NCI-H69 (cell line): ENCODE data around the gene EIF4E2.

Experiments used
- DNase-seq: peaks from one replicate; lab custom pipeline; 2025; lab: John Stamatoyannopoulos, UW

Gene EIF4E2, protein sequence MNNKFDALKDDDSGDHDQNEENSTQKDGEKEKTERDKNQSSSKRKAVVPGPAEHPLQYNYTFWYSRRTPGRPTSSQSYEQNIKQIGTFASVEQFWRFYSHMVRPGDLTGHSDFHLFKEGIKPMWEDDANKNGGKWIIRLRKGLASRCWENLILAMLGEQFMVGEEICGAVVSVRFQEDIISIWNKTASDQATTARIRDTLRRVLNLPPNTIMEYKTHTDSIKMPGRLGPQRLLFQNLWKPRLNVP

DNA sequence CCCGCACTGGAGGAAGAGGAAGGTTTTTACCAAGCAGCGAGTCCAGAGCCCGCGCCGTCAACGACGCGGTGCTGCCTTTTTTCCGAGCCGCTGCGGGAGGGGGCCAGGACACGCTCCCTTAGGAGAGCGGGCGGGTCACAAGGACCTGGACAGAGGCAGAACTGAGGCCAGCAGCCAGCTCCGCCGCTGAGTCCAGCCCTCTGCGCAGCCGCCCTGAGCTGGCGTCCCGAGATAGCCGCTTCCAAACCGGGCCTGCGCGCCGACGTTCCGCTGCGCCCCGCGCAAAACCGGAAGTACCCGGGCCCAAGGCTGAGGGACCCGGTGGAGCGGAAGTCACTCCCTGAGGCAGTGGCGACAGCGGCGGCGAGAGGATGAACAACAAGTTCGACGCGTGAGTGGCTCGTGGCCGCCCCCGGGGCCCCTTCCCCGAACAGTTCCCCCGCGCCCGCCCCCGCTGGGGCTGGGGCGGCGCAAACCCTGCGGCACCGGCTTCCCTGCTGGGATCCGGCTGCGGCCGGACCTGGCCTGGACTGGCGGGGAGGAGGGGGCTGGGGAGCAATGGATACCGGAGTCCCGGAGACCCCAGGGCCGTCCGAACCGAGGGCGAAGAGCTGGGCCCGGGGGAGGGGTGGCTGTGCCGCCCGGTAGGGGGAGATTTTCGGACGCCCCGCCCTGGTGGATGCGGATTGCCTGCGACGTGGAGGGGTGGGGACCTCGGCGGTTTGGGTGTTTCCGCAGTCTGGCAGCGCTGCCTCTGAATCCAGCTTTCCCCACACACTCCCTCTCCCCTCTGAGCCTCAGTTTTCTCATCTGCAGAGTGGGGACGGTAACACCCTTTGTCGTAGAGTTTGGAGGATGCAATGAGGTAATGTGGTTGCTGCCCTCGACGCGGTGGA lies at the start of gene EIF4E2, which contains the start of gene TIGD1:
Gene EIF4E2 (plus strand): TSS at position 336 of the 896 bp plus-strand sequence. CDS start 36 bp downstream, at position 372.
Gene TIGD1 (minus strand): TSS at position 204 of the 896 bp plus-strand sequence. CDS start 675 bp downstream, outside the sequence.
- DNase-seq: peak; percentile 93

DNA sequence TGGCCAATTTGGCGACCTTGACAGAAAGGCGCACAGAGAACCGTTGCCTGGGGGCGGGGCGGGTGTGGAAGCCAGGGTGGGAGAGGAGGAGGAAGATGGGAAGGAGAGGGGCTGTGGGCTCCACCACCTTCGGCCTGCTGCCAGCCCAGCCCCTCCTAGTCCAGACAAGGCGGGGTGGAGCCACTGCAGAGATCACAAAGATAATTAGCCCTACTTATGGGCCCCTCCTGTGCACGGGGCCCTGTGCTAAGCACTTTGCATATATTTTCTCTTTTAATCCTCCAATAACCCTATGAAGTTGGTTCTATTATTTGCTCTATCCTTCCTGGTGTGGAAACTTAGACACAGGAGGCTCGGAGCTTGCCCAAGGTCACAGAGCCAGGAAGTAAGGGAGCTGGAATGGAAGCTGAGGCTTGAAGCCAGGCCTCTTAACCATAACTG lies 49.1 kb upstream of the EIF4E2 start:
- peak; percentile 54 for DNase-seq

DNA sequence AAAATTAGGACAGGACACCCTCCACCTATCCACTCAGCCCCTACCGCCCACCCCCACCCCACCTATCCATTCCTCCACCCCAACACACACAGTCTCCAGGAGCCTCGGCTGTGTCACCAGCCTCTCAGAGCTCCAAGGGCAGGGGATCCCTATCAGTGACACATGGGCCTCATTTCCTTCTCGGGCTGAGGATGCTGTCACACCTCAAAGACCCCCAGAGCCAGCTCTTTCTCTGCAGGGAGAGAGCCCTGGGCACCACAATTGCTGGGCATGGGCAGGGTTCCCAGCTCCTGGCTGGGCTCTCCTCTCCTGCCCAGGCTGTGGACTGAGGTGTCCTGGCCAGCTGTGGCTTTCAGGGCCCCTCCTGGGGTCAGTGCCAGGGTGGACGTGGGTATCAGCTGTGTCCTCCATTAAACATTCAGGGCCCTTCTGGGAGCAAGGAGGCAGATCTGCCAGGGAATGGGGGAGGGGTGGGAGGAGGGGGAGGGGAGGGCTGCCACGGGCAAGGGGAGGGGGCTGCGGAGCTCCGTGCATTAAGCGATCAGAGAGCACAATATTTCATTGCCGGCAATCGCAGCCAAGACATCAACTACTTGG lies 48.6 kb upstream of the EIF4E2 start:
- DNase-seq: no peak

DNA sequence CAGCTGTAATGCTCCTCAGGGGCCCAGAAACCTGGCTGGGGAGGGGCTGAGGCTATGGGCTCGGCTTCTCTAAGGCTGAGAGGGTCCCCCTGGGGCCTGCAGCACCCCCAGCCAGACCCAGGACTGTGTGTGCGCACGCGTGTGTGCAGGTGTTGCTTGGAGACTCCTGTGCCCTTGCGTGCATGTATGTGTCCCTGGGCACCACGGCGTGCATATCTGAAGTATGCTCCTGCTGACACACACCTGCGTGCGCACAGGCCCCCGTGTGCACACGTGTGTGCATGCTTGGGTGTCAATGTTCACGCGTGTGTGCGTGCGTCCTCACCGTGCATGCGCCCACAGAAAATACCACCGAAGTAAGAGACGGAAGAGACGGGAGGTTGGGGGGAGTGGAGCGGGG lies 48.0 kb upstream of the EIF4E2 start:
- DNase-seq: peak; percentile 41

DNA sequence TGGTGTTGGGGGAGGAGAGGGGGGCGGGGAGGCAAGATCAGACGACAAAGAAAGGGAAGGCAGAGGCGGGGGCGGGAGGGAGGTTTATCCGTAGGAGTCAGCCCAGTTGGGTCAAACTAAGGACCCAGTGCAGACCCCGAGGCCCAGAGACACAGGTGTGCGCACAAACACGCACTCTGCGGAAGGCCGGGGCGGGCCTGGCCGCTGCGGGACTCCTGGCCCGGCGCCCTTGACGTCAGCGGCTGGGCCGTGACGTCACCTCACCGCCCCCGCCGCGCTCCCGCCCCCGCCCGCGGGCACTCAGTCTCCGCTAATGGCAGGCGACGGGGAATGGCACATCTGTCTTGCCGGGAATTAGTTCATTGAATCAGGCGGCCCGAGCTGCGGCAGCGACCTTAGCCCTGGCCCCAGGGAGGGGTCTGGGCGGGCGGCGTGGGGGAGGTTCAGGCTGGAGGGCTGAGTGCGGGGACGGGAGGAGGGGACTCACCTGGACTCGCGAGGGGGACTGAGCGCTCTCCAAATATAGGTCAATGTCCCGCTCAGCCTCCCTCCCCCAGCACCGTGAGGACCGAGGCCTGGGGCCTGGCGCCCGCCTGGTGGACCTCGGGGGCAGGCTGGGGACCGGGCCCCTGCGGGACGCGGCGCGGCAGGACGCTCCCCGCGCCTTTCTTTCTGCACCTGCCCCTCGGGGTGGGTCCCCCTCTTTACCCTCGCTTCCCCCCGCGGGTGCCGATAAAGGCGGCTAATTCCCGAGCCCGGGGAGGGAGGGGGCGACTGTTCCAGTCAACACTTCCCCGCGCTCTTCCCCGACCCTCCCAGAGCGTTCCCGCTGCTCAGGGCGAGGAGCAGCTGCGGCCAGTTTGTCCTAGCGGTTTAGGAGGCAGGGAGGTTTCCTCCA lies 47.3 kb upstream of the EIF4E2 start:
- DNase-seq: peak; percentile 82

DNA sequence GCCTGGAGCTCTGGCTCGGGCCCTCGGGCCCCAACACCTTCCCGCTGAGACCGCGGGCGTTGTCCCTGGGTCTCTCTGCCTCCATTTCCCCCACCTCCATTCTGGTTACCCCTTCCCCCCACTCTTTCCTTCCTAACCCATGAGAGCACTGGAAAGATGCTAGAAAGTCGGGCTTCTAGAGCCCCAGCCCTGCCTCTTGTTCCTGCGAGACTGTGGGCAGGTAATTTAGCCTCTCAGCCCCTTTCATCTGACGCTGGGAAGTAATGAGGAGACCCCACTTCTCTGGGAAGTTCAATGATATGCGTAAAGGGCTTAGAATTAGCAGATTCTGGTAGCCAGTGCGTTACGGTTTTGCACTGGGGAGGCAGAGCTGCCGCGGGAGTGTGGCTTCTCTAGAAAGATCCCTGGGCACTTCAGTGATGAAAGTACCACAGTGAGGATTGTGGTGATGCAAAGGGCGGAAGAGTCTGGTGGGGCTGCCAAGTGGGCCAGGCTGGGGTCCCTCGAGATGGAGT lies 46.6 kb upstream of the EIF4E2 start:
- DNase-seq: no peak

DNA sequence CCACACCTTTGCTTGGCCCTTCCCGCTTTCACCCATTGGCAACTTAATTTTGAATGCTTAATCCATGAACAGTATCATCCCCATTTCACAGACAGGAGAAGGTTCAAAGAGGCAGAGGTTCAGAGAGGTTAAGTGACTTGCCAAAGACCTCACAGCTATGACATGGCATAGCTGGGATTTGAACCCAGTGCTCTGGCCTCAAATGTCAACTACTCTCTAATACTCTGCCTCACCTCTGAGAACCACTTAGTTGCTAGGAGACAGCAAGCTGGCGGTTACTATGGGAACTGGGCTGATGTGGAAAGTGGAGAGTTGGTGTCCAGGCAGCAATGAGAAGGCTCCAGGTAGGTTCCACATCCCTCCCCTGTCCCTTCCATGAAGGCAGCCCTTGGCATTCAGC lies 46.1 kb upstream of the EIF4E2 start:
- DNase-seq: peak; percentile 65

DNA sequence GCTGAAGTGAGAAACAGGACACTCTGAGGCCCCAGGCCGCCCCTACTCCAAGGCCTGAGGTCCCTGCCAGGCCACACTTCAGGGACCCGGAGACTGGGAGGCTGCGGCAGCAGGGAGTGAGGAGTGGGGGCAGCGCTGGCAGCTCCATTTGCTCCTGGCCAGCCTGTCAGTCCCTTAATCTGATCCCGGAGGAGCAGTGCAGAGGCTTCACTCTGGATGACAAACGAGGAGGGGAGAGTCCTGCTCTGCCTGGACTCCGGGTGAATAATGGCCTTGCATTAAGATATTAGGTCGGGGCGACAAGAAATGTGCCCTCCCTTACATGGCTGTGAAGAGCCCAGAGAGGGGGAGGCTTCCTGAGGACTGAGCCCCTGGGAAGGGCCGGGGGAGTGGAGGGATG lies 44.6 kb upstream of the EIF4E2 start:
- DNase-seq: no peak

DNA sequence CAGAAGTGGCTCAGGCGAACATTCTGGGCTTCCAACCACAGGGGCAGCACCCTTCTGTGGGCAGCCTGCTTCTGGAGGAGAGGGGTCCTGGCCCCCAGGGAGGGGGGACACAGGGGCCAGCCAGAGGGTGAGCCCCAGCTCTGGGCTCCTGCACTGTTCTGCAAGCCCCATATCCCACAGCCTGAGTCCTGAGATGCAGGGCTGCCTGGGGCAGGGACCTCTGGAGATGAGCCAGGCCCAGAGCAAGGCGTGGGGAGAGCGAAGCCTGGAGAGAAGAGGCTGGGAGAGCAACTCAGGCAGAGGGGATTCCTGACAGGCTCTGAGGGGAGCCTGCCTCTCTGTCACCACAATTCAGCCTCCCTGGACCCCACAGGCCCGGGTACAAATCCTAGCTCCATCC lies 43.8 kb upstream of the EIF4E2 start:
- no peak for DNase-seq

DNA sequence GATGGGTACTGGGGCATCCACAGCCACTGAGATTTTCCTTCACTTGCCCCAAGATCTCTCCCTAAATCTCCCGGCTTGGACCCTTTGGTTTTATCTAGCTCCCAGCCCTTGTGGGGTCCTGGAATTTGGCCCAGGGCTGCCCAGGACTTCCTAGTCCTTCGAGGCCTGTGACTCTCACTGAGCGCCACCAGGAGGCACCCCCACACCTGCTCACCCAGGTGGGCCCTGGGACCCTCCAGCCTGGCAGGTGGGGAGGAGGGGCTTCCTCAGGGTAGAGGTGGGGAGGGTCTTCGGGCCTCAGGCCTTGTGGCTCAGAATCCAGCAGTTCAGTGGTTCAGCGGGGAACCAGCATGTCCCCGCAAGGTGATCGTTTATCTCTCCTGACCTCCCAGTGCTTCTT lies 42.2 kb upstream of the EIF4E2 start:
- no peak for DNase-seq

DNA sequence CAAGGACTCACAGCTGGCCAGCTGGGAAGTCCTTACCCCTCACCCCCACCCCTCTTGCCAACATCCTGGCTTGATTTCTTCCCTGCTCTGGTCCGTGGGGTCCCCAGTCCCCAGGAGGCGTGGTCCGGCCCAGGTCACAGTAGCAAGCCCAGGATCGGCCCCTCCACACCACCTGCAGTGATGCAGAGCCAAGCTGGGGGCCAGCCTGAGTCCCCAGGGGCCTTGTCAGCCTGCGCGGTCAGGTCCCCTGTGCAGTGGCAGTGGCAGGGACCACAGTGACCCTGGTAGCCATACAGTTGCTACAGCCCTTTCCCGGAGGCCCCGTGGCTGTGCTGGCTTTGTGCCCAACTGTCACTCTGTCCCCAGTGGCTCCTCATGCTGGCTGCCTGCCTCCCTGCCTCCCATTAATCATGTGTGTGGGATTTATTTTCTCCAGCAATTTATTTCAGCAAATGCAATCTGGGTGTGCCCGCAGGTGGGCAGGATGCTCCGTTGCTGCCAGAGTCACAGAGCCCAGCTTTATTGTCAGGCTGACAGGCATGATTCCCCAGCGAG lies 39.1 kb upstream of the EIF4E2 start:
- peak; percentile 70 for DNase-seq

DNA sequence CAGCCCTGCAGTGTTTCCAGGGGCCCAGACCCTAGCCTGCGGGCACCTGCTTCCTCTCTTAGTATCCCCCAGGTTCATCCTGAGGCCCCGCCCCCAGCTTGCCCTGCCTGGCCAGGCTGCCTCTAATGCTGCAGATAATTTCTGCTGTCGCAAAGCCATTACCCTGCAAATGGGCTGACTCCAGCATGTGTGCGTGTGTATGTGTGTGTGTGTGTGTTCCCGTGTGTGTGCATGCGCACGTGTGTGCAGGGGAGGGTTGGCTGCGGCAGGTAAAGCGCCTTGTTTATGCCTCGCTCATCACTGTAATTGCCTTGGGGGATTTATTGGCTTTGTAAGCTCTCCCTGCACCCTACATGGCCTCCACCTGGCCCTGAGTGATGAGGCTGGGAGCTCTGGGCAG lies 37.9 kb upstream of the EIF4E2 start:
- peak; percentile 75 for DNase-seq

DNA sequence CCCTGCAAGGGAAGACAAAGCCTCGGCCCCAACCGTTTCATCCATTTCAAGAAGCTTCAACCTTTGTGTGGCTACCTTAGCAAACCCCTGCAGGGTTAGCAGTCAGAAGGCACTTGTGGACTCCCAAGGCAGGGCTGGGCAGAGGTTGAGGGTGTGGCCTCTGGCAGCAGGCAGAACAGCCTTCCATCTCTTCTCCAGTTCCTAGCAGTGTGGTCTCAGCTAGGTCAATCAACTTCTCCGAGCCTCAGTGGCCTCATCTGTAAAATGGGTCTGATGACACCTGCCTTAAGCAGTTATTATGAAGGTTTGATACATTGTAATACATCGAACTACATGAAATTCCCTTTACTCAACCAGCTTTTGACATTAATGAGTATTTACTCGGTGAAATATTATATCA lies 37.1 kb upstream of the EIF4E2 start:
- DNase-seq: peak; percentile 22

DNA sequence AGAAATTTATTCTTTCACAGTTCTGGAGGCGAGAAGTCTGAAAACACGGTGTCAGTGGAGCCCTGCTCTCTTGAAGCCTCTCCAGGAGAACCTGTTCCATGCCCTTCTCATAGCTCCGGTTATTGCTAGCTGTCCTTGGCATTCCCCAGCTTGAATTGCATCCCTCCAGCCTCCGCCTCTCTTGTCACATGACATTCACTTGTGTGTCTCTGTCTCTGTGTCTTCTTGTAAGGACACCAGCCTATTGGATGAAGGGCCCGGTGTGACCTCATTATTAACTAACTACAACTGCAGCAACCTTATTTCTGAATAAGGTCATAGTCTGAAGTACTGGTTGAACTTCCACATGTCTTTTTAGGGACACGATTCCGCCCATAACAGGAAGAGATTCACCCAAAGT lies 34.9 kb upstream of the EIF4E2 start:
- DNase-seq: no peak

DNA sequence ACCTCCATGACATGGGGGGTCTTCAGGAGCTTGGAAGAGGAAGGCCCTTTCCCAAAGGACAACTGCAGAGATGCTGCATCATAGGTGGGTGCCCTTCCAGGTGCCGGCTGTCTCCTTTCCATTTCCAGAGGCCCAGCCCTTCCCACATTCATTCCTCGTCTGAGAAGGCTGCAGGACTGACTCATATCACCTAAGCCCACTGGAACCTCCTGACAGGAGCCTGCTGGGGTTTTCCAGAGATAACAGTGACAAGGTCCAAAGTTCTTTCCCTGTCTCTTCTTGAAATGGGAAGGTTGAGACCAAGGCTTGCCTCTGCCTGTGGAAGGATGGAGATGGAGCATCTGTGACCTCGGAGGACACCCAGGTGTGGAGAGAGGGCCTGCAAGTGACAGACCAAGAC lies 33.9 kb upstream of the EIF4E2 start:
- DNase-seq: no peak

DNA sequence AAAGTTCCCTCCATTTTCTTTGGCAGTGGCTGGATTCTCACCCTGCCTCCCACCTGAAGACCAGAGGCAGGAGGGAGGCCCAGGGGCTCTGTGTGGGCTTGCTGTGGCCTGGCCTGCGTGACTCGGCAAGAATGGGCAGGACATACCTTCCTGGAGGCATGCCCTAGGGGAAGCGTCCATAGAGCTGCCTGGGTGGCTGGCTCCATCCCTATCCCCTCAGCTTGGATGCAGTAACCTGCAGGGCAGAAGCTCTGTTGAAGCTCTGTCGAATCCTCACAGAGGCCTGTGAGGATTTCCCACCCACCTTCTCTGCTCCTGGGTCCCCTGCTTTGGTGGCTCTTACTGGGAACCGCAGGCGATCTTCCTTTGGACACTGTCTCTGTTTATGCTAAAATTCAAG lies 31.6 kb upstream of the EIF4E2 start:
- no peak for DNase-seq

DNA sequence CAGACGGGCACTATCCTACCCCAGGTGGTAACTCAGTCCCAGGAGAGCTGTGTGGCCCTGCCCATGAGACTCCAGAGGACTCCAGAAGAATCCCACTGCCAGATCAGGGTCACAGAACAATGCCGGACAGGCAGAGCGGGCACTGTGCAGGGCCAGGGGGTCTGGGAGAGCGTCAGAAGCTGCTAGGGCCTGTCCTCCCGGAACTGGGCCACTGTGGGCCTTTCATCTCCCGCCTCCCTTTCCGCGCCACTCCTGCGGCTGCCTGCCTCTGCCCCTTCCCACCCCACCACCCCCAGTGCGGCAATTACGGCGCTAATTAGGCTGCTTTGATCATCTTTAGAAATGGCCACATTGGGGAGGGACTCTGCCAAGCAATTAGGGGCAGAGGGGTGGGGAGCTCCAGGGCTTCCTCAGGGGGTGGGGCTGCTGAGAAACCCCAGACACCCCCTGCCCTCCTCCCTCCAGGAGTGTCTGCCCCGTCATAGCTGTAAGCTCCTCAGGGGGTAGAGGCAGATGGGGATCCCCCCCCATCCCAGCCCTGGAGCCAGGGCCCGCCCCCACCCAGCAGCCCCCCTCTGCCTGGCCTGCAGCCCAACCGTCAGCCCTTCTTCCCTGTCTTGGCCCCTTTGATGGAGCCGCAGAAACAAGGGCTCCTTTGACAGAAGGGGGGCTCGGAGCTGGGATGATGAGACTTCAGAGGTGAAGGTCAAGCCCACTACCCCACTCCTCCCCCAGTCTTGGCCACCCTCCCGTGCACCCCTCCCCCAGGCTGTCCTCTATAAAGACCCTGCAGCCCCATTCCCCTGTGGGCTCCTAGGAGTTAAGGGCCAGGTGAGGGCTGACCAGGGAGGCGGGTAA lies 30.7 kb upstream of the EIF4E2 start, which contains the start of gene PRSS56:
Gene PRSS56 (plus strand): TSS at position 808 of the 858 bp plus-strand sequence. CDS start 211 bp downstream, outside the sequence.
- peak; percentile 85 for DNase-seq

DNA sequence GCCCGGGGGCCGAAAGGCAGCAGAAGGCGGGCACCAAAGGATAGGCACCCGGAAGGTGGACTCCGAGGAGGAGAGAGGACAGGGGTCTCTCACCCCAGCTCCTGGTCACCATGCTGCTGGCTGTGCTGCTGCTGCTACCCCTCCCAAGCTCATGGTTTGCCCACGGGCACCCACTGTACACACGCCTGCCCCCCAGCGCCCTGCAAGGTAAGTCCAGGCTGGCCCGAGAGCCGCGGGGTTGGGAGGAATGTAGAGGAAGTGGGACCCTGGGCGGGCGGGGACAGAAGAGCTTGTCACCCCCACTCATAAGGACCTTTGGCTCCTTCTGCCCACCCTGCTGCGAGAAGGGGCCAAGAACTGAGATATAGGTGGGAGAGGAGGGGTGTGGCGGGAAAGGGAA lies 30.0 kb upstream of the EIF4E2 start:
- DNase-seq: no peak

DNA sequence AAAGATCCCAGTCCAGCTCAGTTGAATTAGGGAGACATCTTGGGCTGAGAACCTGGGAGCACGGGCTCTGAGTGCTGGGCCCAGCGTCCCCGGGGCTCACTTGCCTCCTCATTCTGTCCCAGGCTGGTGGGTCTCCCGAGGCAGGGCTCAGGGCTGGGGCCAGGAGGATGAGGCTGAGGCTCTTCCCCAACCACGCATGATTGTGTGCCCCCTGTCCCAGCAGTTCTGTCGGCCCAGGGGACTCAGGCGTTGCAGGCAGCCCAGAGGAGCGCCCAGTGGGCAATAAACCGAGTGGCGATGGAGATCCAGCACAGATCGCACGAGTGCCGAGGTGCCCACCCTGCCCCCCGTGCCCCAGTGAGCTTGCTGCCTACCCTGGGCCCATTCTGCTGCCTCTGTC lies 29.4 kb upstream of the EIF4E2 start:
- DNase-seq: no peak
